DND-41 (cell line): ENCODE results near the gene PLA2G4B.

Source experiments
- EZH2 ChIP-seq: IDR thresholded peaks from 3 replicates; pipeline ENCODE4 v1.6.1; 2012; ENCODE audit warnings: borderline replicate concordance, low read depth, mild to moderate bottlenecking, moderate library complexity, low read length, inconsistent platforms; ENCODE audit not compliant: severe bottlenecking
- TF ChIP-seq, protein P1 (sequence below): IDR thresholded peaks from 2 replicates; pipeline ENCODE4 v1.5.1; 2012; ENCODE audit warnings: borderline replicate concordance, low read length, moderate library complexity, mild to moderate bottlenecking; ENCODE audit not compliant: poor library complexity, severe bottlenecking; ENCODE audit errors: extremely low read depth

DNA sequence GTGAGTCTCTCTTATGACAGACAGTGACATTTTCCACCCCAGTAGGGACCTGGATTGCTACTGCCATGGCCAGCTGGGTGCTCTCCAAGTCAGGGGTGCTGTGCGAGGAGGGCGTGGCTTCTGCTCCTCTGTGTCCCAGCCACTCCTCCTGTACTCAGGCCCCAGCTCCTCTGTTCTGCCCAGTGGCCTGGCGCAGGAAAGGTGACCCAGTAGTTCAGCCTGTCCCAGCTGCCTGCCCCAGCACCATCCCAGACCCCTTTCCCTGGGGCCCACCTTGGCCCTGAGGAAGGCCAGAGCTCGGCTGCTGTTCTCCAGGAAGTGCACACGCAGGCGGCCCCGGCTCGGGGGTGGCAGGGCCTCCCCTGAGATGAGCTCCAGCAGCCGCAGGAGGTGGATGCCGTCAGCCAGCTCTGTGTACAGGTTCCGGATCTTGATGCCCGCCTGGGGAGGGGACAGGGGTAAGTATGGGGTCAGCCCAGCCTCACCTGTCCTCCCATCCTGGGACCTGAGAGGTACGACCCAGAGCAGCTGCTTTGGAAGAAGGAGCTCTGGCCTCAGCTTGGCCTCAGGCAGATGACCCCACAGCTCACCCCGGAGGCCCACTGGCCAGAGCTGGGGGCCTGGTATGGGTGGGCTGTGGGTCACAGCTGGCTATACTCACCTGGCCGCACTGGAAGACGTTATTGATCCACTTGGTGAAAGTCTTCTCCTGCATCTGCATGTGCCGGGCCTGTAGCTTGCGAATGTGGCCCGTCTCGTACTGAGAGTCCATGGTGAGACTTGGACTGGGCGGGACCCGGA lies 54.2 kb downstream of the PLA2G4B start:
- TF ChIP-seq, protein P1, sequence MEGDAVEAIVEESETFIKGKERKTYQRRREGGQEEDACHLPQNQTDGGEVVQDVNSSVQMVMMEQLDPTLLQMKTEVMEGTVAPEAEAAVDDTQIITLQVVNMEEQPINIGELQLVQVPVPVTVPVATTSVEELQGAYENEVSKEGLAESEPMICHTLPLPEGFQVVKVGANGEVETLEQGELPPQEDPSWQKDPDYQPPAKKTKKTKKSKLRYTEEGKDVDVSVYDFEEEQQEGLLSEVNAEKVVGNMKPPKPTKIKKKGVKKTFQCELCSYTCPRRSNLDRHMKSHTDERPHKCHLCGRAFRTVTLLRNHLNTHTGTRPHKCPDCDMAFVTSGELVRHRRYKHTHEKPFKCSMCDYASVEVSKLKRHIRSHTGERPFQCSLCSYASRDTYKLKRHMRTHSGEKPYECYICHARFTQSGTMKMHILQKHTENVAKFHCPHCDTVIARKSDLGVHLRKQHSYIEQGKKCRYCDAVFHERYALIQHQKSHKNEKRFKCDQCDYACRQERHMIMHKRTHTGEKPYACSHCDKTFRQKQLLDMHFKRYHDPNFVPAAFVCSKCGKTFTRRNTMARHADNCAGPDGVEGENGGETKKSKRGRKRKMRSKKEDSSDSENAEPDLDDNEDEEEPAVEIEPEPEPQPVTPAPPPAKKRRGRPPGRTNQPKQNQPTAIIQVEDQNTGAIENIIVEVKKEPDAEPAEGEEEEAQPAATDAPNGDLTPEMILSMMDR = no peak
- TF ChIP-seq EZH2 = no peak
